Thyroid gland (tissue), 4 donors: ENCODE measurements around the gene BCO1.
A peak's percentile ranks its signal among the peaks of the same experiment; 100 is the strongest.

ENCODE experiments used
- POLR2A ChIP-seq, 2 donors: fragments of 450-650 bp; IDR thresholded peaks; one replicate each; pipeline ENCODE4 v1.6.1; 2017; ENCODE audit warnings: antibody characterized with exemption in 2 of 2, mild to moderate bottlenecking in 2 of 2, moderate library complexity in 1 of 2
- TF ChIP-seq, protein P1 (sequence below), 6 experiments: fragments of 200-600 bp in 3 of 6; fragments of 450-650 bp in 3 of 6; sonication (generic) in 3 of 6; IDR thresholded peaks; one replicate each; pipeline ENCODE4 v1.5.1; 2016 to 2019; ENCODE audit warnings: antibody characterized with exemption in 6 of 6, mild to moderate bottlenecking in 2 of 6, inconsistent platforms in 1 of 6, moderate library complexity in 1 of 6

DNA sequence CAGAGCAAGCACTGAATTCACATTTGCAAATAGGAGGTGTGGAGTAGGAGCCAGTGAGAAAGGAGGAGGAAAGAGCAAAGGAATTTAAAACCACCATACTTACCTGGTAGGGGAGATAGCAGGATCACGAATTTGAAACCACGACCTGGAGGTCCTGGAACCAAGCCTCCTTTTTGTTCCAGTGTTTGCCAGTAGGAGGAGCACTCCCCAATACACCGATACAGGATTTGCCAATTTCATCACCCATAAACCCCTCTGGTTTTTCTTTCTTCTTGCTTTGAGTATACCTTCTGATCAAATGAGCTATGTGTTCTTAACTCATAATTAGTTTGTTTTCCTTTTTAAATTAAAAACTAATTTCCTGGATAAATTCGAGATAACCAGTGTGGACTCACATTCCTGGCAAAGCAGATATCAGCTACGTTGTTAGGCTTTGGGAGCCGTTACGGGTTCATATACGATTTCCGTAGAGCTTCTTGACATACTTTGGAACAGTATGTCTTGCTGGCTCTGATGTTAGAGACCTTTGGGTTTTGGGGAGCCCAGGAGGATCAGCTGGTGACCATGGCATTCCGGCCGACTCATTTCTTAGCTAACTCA lies 22.7 kb downstream of the BCO1 start:
- TF ChIP-seq POLR2A (IDR thresholded peaks at IDR 0.05): no peak
- TF ChIP-seq, protein P1, sequence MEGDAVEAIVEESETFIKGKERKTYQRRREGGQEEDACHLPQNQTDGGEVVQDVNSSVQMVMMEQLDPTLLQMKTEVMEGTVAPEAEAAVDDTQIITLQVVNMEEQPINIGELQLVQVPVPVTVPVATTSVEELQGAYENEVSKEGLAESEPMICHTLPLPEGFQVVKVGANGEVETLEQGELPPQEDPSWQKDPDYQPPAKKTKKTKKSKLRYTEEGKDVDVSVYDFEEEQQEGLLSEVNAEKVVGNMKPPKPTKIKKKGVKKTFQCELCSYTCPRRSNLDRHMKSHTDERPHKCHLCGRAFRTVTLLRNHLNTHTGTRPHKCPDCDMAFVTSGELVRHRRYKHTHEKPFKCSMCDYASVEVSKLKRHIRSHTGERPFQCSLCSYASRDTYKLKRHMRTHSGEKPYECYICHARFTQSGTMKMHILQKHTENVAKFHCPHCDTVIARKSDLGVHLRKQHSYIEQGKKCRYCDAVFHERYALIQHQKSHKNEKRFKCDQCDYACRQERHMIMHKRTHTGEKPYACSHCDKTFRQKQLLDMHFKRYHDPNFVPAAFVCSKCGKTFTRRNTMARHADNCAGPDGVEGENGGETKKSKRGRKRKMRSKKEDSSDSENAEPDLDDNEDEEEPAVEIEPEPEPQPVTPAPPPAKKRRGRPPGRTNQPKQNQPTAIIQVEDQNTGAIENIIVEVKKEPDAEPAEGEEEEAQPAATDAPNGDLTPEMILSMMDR (IDR thresholded peaks at IDR 0.05): peak in 5 of 6 experiments; percentile 24 to 61 (median 36)
